Activated T-cell treated with anti-CD3 and anti-CD28 coated beads, Interleukin-2, amount 50 U/mL, for 1 hour (primary cell): ENCODE results near the gene STUM.
A peak's percentile ranks its signal among the peaks of the same experiment; 100 is the strongest.
"Not testable (repeated sequence)": the region's sequence is repeated elsewhere in the genome, so short reads cannot be mapped to it uniquely, and the experiment has no call there.

Experiments used
- DNase-seq: peaks from one replicate; pipeline ENCODE4 v3.0.0-alpha.2; 2020

Gene STUM

DNA sequence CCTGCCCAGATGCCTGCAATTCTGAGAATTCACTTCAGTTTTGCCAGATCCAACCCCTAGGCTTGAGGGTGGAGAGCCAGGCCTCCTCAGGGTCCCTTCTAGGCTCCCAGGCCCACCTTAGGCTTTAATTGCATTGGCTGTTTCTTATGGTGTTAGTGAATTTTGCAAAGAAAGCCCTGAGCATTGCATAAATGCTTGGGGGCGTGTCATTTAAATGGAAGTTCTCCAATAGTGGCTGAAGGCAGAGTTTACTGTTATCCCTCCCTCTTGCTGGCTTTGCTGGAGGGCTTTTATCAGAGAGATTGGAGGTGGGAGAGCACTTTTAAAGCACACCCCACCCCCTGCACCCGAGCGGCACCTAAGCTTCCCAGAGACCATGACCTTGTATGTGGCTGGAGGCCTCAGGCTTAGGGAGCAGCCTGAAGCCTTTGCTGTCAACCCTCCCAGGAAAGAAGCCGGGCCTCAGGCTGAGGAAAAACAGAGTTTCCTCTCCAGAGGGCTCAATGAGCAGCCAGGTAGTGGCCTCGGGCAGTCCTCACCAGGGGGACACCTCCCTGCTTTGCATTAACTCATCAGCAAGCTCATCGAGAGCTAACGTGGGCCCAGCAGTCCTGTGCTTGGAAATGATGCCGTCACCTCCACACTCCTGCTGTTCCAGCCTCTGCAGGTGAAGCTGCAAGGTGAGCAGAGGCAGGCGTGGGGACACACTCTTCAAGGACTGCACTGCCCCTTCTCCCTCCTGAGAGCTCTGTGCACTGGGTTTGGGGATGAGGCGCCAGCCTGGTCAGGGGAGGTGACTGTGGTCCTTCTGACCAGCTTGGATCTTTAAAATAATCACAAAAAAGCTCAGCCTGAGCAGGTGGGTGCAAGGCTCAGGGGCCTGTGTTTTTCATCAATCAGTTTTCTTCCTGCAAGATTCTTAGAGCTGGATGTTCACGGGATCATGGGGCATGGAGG is 58.0 kb downstream of the STUM start:
- no peak for DNase-seq

DNA sequence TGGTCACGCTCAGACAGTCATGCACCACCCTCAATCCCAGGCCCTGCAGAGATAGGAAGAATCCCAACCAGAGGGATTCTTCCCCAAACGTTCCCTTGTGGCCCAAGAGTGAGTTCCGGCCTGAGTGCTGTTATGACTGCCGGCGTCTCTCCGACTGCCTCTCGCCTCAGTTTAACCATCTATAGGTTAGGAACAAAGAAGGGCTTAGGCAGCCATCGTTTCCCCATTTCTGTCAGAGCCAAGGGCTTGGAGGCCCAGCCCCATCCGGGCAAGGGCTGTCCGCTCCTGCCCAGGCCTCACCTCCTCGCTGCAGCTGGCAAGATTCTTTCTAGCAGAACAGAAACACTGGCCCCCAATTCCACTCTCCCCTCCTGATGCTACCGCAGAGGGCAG is 58.7 kb downstream of the STUM start:
- DNase-seq: no peak

DNA sequence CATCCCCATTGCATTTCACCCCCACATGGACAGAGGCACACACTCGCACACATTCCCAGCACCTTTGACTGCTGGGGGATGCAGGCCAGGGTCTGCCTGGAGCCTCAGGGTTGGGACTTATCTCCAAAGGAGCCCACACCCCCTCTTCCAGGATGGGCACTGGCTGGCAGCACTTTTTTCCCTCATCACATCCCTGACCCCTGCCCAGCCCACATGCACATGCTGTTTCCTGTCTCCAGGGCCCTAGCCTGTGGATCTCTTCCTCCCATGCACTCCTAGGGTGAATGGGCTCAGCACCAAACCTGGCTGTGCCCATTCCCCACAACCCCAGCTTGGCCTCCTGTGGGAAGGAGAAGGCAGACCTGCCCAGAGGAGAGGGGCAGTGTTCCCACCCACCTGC is 59.3 kb downstream of the STUM start:
- no peak for DNase-seq

DNA sequence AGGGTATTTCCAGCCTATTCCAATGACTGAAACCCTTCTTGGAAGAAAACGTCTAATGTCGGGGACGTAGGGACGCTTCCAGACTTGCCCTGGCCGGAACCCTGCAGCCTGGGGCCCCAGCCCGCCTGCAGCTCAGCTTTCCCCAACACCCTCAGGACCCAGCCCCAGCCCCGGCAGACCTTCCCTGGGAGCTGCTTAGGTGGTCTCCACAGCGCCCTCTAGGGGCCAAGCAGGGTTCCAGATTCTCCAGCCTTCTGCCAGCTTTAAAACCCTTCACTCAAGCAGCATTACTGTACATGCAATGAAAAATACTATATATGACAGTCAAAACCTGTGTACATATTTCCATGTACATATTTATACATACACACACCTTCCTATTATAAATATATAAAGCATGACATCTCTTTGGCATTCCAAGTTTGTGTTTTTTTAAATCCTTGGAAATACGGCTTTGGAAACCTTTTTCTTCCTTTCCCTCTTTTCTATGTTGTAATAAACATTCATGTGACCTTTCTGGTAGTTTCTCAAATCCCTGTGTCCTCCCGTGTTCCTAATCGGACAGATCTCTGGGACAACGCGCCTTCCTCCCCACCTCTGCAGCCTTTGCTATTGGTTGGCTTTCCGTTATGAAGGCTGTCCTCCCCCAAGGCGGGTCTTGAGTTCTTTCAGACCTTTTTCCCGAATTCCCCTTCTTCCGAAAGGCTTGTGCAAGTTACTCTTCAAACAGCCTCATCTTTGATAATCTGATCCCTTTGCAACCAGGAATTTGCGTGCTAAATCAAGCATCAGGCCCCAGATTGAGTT is 60.3 kb downstream of the STUM start:
- peak; percentile 70 for DNase-seq

DNA sequence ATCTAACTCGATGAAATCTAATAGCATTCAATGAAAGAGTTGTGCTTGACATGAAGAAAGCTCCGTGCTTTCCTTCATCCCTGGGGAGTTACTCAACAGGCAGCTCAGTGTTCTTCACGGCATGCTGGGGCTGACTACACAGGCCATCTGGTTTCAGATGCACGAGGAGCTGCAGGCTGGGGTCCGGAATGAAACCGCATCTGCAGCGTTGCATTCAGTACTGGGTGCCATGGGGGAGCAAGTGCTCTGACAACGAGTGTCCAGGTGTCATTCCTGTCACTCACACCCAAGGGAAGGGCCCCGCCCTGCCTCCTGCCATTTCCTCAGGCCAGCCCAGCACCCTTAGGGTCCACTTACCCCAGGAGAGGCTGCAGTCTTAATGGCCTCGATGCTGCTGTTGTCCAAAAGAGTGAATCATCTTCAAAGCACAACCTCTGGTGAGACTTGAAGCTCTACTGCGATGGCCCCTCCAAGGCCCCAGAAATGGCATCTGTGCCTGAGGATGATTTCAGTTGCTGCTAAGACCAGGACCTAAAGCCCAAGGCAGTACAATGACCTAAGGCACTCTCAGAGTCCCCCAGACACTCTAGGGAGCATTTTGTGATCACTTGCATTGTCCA is 61.4 kb downstream of the STUM start:
- DNase-seq: no peak

DNA sequence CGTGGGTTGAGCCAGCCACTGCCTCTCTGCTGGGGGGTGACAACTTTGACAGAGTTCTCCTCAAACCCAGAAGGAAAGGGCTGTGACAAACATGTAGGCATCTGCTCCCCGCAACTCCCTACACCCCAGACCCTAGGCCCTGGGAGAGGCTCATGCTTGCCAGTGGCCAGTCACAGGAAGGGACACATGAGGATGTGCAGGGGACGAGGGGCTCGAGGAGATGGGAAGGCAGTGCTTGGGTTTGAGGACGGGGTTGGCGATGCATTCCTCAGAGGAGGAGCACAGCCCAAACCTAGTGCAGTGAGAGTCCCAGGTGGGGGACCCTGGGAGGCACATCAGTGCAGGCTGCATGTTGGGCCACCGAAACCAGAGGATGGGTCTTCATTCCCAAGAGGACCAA is 62.1 kb downstream of the STUM start:
- no peak for DNase-seq

DNA sequence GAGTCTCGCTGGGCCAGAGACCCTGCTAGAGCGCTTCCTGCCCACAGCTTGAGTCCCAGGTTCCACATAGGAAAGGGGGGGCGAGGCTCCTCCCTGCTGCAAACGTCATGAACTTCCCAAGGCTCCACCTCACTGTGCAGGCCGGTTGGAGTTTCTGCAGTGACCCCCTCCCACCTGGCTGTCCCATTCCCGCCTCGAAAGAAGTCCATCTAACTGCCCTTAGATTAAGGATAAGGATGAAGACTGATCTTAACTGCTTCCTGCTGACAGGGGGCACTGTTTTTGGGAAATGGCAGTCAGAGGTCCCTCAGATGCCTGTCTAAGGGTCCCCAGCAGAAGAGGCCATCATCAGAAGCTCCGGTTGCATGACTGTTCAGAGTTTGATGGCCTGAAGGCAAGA is 62.7 kb downstream of the STUM start:
- DNase-seq: no peak

DNA sequence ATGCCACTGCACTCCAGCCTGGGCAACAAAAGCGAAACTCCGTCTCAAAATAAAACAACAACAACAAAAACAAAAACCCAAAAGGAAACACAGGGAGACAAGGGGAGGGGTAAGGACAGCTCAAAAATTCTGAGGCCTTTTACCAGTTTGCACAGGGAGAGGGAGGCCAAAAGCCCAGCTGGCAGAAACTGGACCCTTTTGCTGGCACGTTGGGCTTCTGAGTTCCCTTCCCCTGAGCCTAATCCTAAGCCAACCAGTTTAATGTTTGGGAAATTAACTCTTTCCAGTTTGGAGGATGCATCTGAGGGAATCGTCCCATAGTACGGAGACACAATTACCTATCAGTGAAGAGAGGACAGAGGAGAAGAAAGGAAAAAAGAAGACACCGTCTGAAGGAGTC is 63.4 kb downstream of the STUM start:
- DNase-seq: not testable (repeated sequence)

DNA sequence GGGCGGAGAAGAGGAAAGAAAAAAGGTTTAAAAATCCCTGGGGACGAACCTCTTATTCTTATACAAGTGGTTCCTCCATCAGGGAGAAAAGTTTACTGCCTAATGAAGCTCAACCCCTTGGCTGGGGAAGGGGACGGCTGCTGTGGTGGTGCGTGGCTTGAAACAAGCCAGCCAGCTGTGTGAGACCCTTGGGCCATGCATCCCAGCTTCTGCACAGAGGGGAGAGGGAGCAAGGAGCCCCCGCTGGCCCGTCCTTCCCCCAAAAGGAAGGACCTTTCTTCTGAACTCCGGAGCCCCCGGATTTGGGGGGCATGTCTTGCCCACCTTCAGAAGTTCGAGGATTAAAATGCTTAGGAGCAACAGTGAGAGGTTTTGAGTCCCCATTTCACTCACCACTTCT is 67.3 kb downstream of the STUM start:
- no peak for DNase-seq

DNA sequence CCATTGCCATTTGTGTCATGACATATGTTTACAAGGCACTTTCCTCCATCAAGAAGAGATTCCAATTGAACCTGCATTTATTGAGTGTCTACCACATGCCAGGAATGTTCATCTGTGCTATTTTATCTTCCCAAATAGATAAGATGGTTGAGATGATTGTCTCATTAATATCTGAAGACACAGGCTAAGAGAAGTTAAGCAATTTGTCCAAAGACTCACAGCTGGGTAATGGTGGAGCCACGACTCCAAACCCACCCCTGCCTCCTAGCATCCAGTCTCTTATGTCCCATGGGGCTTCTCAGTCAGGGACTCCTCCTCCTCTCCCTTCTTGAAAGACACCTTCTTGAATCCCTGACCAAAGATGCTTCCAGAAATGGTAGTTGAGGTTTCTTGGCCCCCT is 68.1 kb downstream of the STUM start:
- DNase-seq: no peak

DNA sequence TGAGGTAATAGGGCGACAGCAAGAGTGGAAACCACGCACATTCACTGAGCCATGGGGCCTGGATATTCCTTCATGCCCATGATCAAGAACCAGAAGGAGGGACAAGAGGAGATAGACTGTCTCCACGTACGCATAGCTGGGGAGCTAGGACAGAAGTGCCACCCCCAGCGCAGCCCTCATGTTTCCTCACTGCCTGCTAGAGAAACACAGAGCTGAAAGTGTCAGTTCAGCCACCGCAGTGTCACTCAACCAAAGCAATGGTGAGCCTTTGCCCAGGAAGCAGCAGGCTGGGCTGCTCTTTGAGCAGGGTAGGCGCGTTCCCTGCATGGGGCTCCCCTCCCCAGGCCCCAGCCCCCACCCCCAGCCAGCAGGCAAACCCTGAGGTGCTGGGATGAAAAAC is 68.5 kb downstream of the STUM start:
- DNase-seq: no peak

DNA sequence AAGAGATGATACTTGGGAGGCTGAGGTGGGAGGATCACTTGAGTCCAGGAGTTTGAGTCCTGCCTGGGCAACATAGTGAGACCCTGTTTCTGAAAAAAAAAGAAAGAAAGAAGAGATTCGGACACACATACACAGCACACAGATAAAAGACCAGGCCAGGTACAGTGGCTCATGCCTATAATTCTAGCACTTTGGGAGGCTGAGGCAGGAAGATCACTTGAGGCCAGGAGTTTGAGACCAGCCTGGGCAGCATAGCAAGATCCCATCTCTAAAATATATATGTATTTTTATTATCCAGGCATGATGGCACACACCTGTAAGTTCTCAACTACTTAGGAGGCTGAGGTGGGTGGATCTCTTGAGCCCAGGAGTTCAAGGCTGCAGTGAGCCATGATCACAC is 69.2 kb downstream of the STUM start:
- not testable (repeated sequence) for DNase-seq

DNA sequence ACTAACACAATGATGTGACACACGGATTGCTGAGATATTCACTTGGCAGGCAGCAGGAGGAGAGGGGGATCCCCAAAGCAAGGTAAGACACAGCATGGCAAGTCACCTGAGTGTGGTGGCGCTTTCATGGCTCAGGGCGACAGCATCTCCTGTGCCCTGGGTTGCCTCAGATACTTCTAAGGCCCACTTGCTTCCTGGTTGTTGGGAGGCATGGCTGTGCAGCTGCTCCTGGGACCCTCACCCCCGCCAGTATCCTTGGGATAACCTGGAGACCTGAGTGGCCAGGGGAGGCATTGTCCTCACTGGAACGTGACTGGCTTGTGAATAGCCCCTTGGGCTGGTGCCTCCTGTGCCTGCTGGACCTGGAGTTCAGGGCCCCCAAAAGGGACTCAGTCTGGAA is 69.8 kb downstream of the STUM start:
- no peak for DNase-seq

DNA sequence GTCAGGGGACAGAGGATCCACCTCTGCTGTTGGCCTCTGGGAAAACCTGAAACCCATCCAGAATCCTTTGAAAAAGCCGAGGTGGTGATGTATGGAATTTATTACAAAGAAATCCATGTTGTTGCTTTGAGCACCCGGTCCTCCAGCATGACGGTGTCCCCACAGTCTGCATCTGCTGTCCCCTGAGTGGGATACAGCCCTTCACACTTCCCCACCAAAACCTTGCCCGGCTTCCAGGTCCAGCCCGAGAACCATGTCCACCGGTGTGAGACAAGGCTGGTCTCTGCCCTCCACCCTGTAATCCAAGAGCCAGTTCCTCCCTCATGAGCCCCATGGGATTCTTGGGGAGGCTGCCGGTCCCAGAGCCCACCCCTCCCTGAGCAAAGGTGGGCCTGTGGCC is 70.5 kb downstream of the STUM start:
- DNase-seq: no peak

DNA sequence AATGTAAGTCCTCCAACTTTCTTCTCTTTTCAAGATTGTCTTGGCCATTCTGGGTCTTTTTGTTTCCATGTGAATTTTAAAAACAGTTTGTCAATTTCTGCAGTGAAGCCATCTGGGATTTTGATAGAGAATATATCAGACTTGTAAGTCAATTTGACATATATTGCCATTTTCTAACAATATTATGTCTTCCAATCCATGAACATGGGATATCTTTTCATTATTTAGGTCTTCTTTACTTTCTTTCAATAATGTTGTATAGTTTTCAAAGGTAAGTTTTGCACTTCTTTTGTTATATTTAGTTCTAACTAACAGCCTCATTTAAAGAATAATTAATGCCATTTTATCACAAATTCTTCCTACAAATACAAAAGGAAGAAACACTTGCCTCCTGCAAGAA is 73.4 kb downstream of the STUM start:
- DNase-seq: no peak

DNA sequence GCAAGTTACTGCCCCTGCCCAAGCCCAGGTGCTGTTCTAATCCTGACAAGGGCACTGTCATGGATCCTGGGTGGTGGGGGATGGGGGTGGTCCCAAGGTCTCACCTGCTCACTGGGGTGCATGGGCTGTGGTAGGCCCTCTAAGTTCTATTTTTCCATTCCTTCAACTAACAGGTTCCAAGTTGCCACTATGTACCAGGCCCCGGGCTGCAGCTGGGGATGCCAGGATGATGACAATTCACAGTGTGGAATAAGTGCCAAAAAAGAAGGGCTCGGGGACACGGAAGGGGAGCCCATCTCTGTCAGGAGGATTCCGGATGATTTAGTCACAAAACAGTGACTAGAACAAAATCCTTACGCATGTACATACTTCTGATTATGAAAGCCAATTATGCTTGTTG is 76.0 kb downstream of the STUM start:
- no peak for DNase-seq

DNA sequence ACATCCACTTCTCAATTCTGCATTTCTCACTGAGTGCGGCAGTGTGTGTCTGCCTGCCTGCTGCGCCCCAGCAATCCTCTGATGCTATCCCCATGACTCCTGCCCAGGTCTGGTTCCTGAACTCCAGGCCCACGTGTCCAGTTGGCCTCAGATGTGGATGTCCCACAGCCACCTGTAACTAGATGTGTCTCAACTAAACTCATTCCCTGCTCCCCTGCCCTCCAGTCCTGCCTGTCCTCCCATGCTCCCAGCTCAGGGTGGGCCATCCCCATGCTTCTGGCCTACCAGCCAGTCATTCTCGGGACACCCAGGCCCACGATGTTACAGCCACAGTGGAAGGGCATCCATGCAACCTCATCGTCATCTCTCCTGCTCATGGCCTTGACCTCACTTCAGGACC is 76.8 kb downstream of the STUM start:
- DNase-seq: no peak

DNA sequence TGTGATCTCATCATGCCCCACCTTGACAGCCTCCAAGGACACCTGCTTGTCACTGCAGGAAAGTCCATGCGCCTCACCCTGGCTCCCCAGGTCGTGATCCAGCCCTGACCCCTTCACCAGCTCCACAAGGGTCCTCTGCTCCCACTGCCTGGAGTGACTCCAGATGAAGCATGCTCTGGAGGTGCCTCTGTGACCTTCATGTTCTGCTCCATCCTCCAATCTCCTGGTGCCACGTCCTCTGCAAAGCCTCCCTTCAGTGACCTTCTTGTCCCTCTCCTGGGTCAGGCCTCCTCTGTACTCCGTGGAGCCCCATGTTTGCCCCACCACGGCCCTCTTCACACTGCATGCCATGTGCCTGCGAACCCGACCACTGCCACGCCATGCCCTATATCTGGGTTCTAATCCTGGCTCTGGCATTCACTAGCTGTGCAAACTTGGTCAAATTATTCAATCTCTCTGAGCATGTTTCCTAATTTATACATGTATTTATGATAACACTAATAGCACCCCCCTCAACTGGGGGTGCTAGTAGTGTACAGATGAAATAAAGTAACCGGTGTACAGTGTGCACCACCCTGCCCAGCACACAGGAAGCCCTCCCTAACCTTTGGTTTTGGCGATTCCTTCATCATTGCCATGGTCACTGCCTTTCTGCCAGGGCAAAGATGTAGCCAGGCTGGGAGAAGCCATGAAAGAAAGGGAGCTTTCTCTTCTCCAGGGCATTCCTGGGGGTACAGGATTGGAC is 77.4 kb downstream of the STUM start:
- no peak for DNase-seq

DNA sequence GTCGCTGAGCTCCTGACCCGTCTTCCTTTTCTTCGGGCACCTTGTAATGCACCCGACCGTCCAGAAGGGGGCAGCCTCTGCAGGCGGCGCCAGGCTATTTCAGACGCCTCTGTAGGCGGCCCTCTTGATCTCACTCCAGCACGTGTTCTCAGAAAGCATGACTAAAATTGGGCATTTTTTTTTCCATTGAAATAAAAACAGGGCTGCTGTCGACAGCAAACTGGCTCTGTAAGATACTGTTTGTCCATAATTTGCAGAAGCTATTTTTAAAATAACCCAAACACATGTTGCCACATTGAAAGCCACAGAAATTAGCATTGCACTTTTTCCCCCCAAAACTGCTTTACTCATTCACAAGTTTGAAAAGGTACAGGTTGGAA is 78.0 kb downstream of the STUM start:
- DNase-seq: peak; percentile 84

DNA sequence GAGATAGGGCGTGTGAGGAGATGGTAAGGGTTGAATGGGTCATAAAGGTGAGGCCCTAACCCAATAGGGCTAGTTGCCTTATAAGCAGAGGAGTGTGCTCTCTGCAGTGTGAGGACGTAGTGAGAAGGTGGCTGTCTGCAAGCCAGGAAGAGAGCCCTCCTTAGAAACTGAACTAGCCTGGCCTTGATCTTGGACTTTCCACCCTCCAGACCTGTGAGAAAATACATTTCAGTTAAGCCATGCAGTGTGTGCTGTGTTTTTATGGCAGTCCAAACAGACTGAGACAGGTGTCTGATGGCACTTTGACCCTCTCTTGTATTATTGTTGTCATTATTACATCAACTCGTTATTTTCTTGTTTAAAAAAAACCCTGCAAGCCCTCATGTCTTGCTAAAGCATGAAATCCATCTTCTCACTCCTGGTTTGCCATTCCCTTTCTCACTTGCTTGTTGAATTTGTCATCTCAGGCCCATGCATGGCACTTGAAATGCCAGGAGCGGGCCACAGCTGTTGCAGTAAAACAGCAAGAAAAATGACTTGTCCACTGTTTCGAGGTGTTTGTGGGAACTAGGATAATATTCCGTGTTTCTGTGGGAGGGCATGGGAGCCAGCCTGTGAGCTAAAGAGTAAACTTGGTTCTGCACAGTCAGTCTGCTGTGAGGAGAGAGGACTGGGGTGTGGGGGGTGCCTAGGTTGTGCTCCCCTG is 78.6 kb downstream of the STUM start:
- DNase-seq: no peak

DNA sequence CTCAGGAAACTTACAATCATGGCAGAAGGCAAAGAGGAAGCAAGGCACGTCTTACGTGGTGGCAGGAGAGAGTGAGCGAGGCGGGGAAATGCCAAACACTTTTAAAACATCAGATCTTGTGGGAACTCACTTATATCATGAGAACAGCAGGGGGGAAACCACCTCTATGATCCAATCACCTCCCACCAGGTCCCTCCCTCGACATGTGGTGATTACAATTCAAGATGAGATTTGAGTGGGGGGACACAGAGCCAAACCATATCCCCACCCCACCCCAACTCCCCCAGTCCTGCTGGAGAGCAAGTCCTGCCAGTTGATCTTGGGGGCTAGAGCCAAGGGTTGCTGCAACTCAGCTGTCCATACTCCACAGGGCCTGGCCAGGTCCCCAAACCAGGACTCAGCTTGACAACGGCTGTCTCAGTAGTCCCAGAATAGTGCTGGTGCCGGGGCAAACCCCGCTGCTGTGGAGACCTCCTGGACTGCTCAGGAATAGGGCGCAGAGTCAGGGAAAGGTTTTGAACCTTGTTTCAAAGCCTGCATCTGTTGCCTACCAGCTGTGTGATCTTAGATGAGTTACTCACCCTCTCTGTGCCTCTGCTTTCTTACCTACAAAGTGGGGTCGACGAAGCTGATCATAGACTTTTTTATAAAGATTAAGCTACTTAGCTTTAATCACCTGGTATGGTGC is 79.5 kb downstream of the STUM start:
- no peak for DNase-seq
